ENCODE data around the gene MTARC2.

Gene MTARC2

GRCh38 chr1:220754212-220754917 lies 6.2 kb downstream of the MTARC2 start:
- no peak overlapping the region for H3K27ac ChIP-seq (ENCODE audit: low read length)
- H3K36me3 ChIP-seq (ENCODE audit: insufficient read depth, low read depth, low read length): peaks cover 13% of the 10 kb centered on the region; the same call in 1 of the 2 replicates
- H3K9ac ChIP-seq (ENCODE audit: low read depth, low read length): no peak overlapping the region
- H3K27me3 ChIP-seq (ENCODE audit: insufficient read depth, low read length): peaks cover 21% of the 10 kb centered on the region
- H3K4me3 ChIP-seq (ENCODE audit: low read length): no peak overlapping the region
- H3K4me1 ChIP-seq (ENCODE audit: insufficient read depth, low read length): peaks cover 9% of the 10 kb centered on the region; the same call in 1 of the 2 replicates
- H3K9me3 ChIP-seq (ENCODE audit: insufficient read depth, low read depth, low read length): no peaks in the 10 kb centered on the region

- H3K4me3 ChIP-seq (ENCODE audit: low read length): no peak overlapping the region
- no peaks in the 10 kb centered on the region for H3K9me3 ChIP-seq (ENCODE audit: insufficient read depth, low read depth, low read length)
These were observed 6.8 kb downstream of the MTARC2 start for GRCh38 chr1:220754918-220755295.

GRCh38 chr1:220755309-220755708 lies 7.2 kb downstream of the MTARC2 start:
- Histone ChIP-seq H3K4me1 (ENCODE audit: insufficient read depth, low read length) (peaks cover 9% of the 10 kb centered on the region; the same call in 1 of the 2 replicates), H3K36me3 (ENCODE audit: insufficient read depth, low read depth, low read length) (peaks cover 13% of the 10 kb centered on the region; the same call in 1 of the 2 replicates)

More at GRCh38 chr1:220754918-220755295, 6.8 kb downstream of the MTARC2 start:
- Histone ChIP-seq H3K27me3 (ENCODE audit: insufficient read depth, low read length) (peaks cover 16% of the 10 kb centered on the region), H3K4me1 (ENCODE audit: insufficient read depth, low read length) (peaks cover 9% of the 10 kb centered on the region; the same call in 1 of the 2 replicates), H3K27ac (ENCODE audit: low read length) (no peak overlapping the region), H3K36me3 (ENCODE audit: insufficient read depth, low read depth, low read length) (peaks cover 13% of the 10 kb centered on the region; the same call in 1 of the 2 replicates), H3K9ac (ENCODE audit: low read depth, low read length) (no peak overlapping the region)

DNA sequence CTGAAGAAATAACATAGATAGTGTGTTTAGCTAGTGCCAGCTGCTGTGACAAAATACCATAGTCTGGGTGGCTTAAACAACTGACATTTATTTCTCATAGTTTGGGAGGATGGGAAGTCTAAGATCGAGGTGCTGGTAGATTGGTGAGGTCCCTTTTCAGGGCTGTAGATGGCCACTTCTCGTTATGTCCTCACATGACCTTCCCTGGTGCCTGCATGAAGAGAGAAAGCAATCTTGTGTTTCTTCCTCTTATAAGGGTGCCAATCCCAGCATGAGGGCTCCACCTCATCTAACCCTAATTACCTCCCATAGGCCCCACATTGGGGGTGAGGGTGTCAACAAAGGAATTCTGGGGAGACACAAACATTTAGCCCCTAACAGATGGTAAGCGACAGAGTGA lies 9.3 kb downstream of the MTARC2 start:
- Histone ChIP-seq H3K27ac (ENCODE audit: low read length) (no peak overlapping the region), H3K4me1 (ENCODE audit: insufficient read depth, low read length) (no peaks in the 10 kb centered on the region), H3K27me3 (ENCODE audit: insufficient read depth, low read length) (no peaks in the 10 kb centered on the region), H3K9ac (ENCODE audit: low read depth, low read length) (no peak overlapping the region), H3K36me3 (ENCODE audit: insufficient read depth, low read depth, low read length) (peaks cover 13% of the 10 kb centered on the region; the same call in 1 of the 2 replicates), H3K9me3 (ENCODE audit: insufficient read depth, low read depth, low read length) (no peaks in the 10 kb centered on the region), H3K4me3 (ENCODE audit: low read length) (no peak overlapping the region)

More at GRCh38 chr1:220755309-220755708, 7.2 kb downstream of the MTARC2 start:
- no peak overlapping the region for H3K27ac ChIP-seq (ENCODE audit: low read length)
- no peak overlapping the region for H3K4me3 ChIP-seq (ENCODE audit: low read length)
- no peak overlapping the region for H3K9ac ChIP-seq (ENCODE audit: low read depth, low read length)
- H3K9me3 ChIP-seq (ENCODE audit: insufficient read depth, low read depth, low read length): no peaks in the 10 kb centered on the region
- peaks cover 12% of the 10 kb centered on the region for H3K27me3 ChIP-seq (ENCODE audit: insufficient read depth, low read length)

GRCh38 chr1:220759147-220759546 lies 11.0 kb downstream of the MTARC2 start:
- Histone ChIP-seq H3K27ac (ENCODE audit: low read length) (no peak overlapping the region), H3K27me3 (ENCODE audit: insufficient read depth, low read length) (no peaks in the 10 kb centered on the region), H3K4me1 (ENCODE audit: insufficient read depth, low read length) (no peaks in the 10 kb centered on the region), H3K9me3 (ENCODE audit: insufficient read depth, low read depth, low read length) (no peaks in the 10 kb centered on the region), H3K36me3 (ENCODE audit: insufficient read depth, low read depth, low read length) (peaks cover 13% of the 10 kb centered on the region; the same call in 1 of the 2 replicates), H3K4me3 (ENCODE audit: low read length) (no peak overlapping the region), H3K9ac (ENCODE audit: low read depth, low read length) (no peak overlapping the region)

GRCh38 chr1:220761688-220762427 lies 13.7 kb downstream of the MTARC2 start:
- Histone ChIP-seq H3K9me3 (ENCODE audit: insufficient read depth, low read depth, low read length) (no peaks in the 10 kb centered on the region), H3K4me1 (ENCODE audit: insufficient read depth, low read length) (no peaks in the 10 kb centered on the region), H3K9ac (ENCODE audit: low read depth, low read length) (no peak overlapping the region), H3K27me3 (ENCODE audit: insufficient read depth, low read length) (no peaks in the 10 kb centered on the region), H3K36me3 (ENCODE audit: insufficient read depth, low read depth, low read length) (no peaks in the 10 kb centered on the region), H3K27ac (ENCODE audit: low read length) (no peak overlapping the region), H3K4me3 (ENCODE audit: low read length) (no peak overlapping the region)

DNA sequence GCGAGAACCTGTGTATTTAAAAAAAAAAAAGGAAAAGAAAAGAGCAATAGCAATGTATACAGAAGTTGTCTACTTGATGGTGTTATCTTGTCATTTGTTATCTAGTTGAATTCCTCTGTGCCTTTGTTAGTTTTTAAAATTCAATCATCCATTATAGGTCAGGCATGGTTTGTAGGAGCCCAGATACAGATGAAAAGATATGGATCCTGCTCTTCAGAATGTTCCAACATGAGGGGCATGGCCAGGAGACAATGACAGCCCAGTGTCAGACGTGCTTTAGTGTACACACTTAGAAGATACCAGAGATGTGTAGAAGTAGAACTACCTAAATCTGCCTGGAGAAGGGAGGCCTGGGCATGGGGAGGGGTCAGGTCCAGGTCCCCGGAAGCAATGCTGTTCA lies 16.6 kb downstream of the MTARC2 start:
- Histone ChIP-seq H3K4me1 (ENCODE audit: insufficient read depth, low read length) (no peaks in the 10 kb centered on the region), H3K9me3 (ENCODE audit: insufficient read depth, low read depth, low read length) (no peaks in the 10 kb centered on the region), H3K27ac (ENCODE audit: low read length) (no peak overlapping the region), H3K36me3 (ENCODE audit: insufficient read depth, low read depth, low read length) (no peaks in the 10 kb centered on the region), H3K4me3 (ENCODE audit: low read length) (no peak overlapping the region), H3K27me3 (ENCODE audit: insufficient read depth, low read length) (no peaks in the 10 kb centered on the region), H3K9ac (ENCODE audit: low read depth, low read length) (no peak overlapping the region)

DNA sequence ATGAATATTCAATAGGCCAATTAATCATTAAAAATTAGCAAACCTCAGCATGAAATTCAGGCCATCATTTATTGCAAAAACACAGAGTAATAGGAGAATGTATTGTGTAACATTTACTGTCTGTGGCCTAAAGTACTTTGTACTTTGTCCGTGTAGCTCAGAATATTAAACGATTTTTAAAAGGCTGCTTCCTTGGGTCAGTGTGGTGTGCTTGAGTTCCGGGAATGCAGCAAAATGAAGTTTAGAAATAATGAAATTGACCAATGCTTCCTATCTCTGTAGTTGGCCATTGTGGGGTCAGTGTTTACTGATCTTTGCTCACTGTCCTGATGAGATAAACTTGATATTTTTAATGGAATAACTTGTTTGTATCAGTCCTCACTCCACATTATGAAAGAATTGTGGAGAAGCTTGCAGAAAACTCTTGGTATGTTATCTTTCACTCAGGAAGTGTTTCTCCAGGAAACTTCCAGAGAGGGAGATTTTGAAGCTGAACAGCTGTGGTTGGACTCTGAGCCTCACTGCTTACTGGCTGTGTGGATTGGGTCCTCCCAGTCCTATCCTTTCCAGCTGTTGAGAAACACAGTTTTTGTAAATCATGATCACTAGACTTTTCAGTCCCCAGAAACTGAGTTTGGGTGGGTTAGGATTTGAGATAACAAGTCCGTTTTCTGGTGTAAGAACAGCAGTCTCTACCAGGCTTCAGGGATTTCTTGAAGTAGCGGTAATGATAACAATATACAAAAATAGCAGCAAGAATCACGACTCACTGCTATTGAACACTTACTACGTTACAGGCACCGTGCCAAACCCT lies 19.4 kb downstream of the MTARC2 start:
- Histone ChIP-seq H3K36me3 (ENCODE audit: insufficient read depth, low read depth, low read length) (no peaks in the 10 kb centered on the region; the same call in 1 of the 2 replicates), H3K27ac (ENCODE audit: low read length) (no peak overlapping the region), H3K4me3 (ENCODE audit: low read length) (no peak overlapping the region), H3K9ac (ENCODE audit: low read depth, low read length) (no peak overlapping the region), H3K9me3 (ENCODE audit: insufficient read depth, low read depth, low read length) (no peaks in the 10 kb centered on the region), H3K4me1 (ENCODE audit: insufficient read depth, low read length) (no peaks in the 10 kb centered on the region; the same call in 1 of the 2 replicates), H3K27me3 (ENCODE audit: insufficient read depth, low read length) (no peaks in the 10 kb centered on the region)

DNA sequence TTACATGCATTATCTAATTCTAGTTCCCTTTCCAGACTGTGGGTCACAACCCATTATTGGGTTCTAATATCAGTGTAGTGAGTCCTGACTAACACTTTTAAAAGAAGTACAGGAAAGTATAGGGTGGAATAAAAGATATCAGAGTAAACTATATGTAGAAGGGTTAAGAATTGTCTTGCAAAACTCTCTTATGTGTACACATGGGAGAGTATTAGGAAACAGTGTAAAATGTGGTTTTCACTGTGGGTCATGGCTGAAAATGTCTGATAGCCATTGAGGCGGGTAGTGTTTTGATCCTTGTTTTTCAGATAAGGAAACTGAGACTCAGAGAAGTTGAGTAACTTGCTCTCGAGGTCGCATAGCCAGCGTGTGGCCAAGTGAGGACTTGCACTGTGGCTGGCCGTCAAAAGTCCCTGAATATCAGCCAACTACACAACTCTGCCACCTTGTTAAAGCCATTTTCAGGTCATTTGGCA lies 20.0 kb downstream of the MTARC2 start:
- no peaks in the 10 kb centered on the region for H3K27me3 ChIP-seq (ENCODE audit: insufficient read depth, low read length)
- no peak overlapping the region for H3K27ac ChIP-seq (ENCODE audit: low read length)
- H3K9ac ChIP-seq (ENCODE audit: low read depth, low read length): no peak overlapping the region
- H3K9me3 ChIP-seq (ENCODE audit: insufficient read depth, low read depth, low read length): no peaks in the 10 kb centered on the region
- H3K4me1 ChIP-seq (ENCODE audit: insufficient read depth, low read length): no peaks in the 10 kb centered on the region; the same call in 1 of the 2 replicates
- no peak overlapping the region for H3K4me3 ChIP-seq (ENCODE audit: low read length)
- no peaks in the 10 kb centered on the region; the same call in 1 of the 2 replicates for H3K36me3 ChIP-seq (ENCODE audit: insufficient read depth, low read depth, low read length)

DNA sequence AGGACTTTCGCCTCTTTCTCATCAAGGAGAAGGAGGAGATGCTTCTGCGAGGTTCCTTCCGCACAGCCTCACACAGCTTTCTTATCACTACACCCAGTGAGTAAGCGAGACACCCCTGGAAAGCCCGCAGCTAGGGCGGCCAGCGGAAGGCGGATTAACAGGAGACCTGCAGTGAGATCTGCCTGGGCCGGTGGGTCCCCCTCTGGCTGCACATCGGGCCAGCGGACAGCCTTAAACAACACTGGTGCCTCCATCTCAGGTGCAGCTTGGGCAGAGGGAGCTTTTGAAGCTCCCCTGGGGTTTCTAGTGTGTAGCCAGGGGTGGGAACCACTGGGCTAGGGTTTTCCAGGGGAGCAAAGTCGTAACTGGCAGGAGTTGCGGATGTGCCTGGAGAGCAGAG lies 21.1 kb downstream of the MTARC2 start:
- H3K27me3 ChIP-seq (ENCODE audit: insufficient read depth, low read length): no peaks in the 10 kb centered on the region
- H3K27ac ChIP-seq (ENCODE audit: low read length): no peak overlapping the region
- no peak overlapping the region for H3K9ac ChIP-seq (ENCODE audit: low read depth, low read length)
- no peaks in the 10 kb centered on the region for H3K9me3 ChIP-seq (ENCODE audit: insufficient read depth, low read depth, low read length)
- H3K4me3 ChIP-seq (ENCODE audit: low read length): no peak overlapping the region
- H3K4me1 ChIP-seq (ENCODE audit: insufficient read depth, low read length): no peaks in the 10 kb centered on the region; the same call in 1 of the 2 replicates
- H3K36me3 ChIP-seq (ENCODE audit: insufficient read depth, low read depth, low read length): no peaks in the 10 kb centered on the region; the same call in 1 of the 2 replicates

GRCh38 chr1:220770245-220770913 lies 22.3 kb downstream of the MTARC2 start:
- Histone ChIP-seq H3K9ac (ENCODE audit: low read depth, low read length) (no peak overlapping the region), H3K9me3 (ENCODE audit: insufficient read depth, low read depth, low read length) (no peaks in the 10 kb centered on the region), H3K27me3 (ENCODE audit: insufficient read depth, low read length) (no peaks in the 10 kb centered on the region), H3K4me3 (ENCODE audit: low read length) (no peak overlapping the region), H3K27ac (ENCODE audit: low read length) (no peak overlapping the region), H3K36me3 (ENCODE audit: insufficient read depth, low read depth, low read length) (no peaks in the 10 kb centered on the region; the same call in 1 of the 2 replicates), H3K4me1 (ENCODE audit: insufficient read depth, low read length) (no peaks in the 10 kb centered on the region; the same call in 1 of the 2 replicates)
